HepG2 (cell line): ENCODE data around the gene TRRAP. TPM values are rescaled to one million over a fixed set of nuclear protein-coding genes. Genes with fewer than 3 reads are reported as not detected.

Source experiments
- ATAC-seq: fragments of 200-7000 bp; cut with Tn5 transposase; 3 replicates; pipeline ENCODE4 v1.9.1; 2020; ENCODE audit warnings: mild to moderate bottlenecking, moderate library complexity
- BruUV-seq: library from RNA; stranded (reverse); fragments of 400-500 nt; replicated peaks from 2 replicates; lab custom pipeline; 2021; lab: Mats Ljungman, UMichigan
- CTCF ChIA-PET: fragments of 300-600 bp; formaldehyde crosslinking; extraction: SDS; loops from one replicate; lab custom pipeline; 2021; ENCODE audit warnings: low total read pairs, inconsistent platforms, low intra/inter-chr PET ratio; lab: Yijun Ruan, JAX
- POLR2A ChIA-PET: fragments of 350-600 bp; sonication (Branson Sonifier 250); formaldehyde crosslinking; loops from one replicate; lab custom pipeline; 2020; ENCODE audit warnings: antibody characterized with exemption, inconsistent platforms; lab: Yijun Ruan, JAX
- DNase-seq: peaks from one replicate; pipeline ENCODE4 v3.0.0-alpha.2; 2015; ENCODE audit warnings: low spot score
- FAIRE-seq: peaks from 3 replicates; lab custom pipeline; 2011; peaks lifted over from hg19 to GRCh38; lab: Jason Lieb, UNC
- H2AFZ ChIP-seq: one replicate; pipeline ENCODE4 v1.6.1; 2011; ENCODE audit warnings: low read length, inconsistent platforms
- H3K27ac ChIP-seq: fragments of 300-600 bp; 3 replicates; pipeline ENCODE4 v1.8.0; 2011; ENCODE audit warnings: mixed run types, mild to moderate bottlenecking, mixed read lengths, low read length, inconsistent platforms; ENCODE audit not compliant: insufficient read depth; ENCODE audit errors: extremely low read length
- H3K27me3 ChIP-seq, 2 experiments: fragments of 200-600 bp in 1 of 2; 2 replicates in 1 of 2; 3 replicates in 1 of 2; pipeline versions ENCODE4 v1.6.0 to v1.8.0; 2011; ENCODE audit warnings: low read length in 2 of 2, mild to moderate bottlenecking in 2 of 2, moderate library complexity in 2 of 2, inconsistent platforms in 1 of 2; ENCODE audit not compliant: insufficient read depth in 2 of 2, control insufficient read depth in 1 of 2
- H3K36me3 ChIP-seq, 2 experiments: fragments of 200-600 bp in 1 of 2; replicated peaks in 1 of 2; 2 replicates in 1 of 2; 3 replicates in 1 of 2; pipeline versions ENCODE4 v1.5.1 to v1.8.0; 2011; ENCODE audit warnings: low read length in 2 of 2, inconsistent platforms in 1 of 2; ENCODE audit not compliant: insufficient read depth in 2 of 2, control insufficient read depth in 1 of 2
- H3K4me1 ChIP-seq: 2 replicates; pipeline ENCODE4 v1.5.1; 2012; ENCODE audit warnings: low read length, inconsistent platforms; ENCODE audit not compliant: insufficient read depth
- H3K4me2 ChIP-seq: 2 replicates; pipeline ENCODE4 v1.6.0; 2011; ENCODE audit warnings: low read depth, low read length, inconsistent platforms
- H3K4me3 ChIP-seq, 3 experiments: fragments of 200-600 bp in 1 of 3; sonication (generic), shearing (Covaris generic) in 1 of 3; replicated peaks in 1 of 3; 2 replicates each; pipeline ENCODE4 v1.5.1; 2011 to 2016; ENCODE audit warnings: low read length in 3 of 3, inconsistent platforms in 2 of 3, low read depth in 2 of 3, mild to moderate bottlenecking in 2 of 3, control low read depth in 1 of 3, mixed read lengths in 1 of 3; ENCODE audit not compliant: insufficient read depth in 1 of 3
- H3K79me2 ChIP-seq: one replicate; pipeline ENCODE4 v1.6.1; 2011; ENCODE audit warnings: low read length, inconsistent platforms; ENCODE audit not compliant: insufficient read depth
- H3K9ac ChIP-seq: 2 replicates; pipeline ENCODE4 v1.6.0; 2011; ENCODE audit warnings: mild to moderate bottlenecking, low read depth, low read length, inconsistent platforms; ENCODE audit not compliant: insufficient read depth
- H3K9me3 ChIP-seq: 2 replicates; pipeline ENCODE4 v1.5.1; 2012; ENCODE audit warnings: mild to moderate bottlenecking, low read length
- H4K20me1 ChIP-seq: 2 replicates; pipeline ENCODE4 v1.6.0; 2011; ENCODE audit warnings: inconsistent platforms, mild to moderate bottlenecking, low read length, moderate library complexity; ENCODE audit not compliant: insufficient read depth
- FIP1L1 ChIP-seq: fragments of 200-400 bp; formaldehyde crosslinking; IDR thresholded peaks from 2 replicates; pipeline ENCODE4 v1.6.1; 2018; ENCODE audit warnings: low read depth, mild to moderate bottlenecking, low read length, moderate library complexity, borderline replicate concordance; ENCODE audit not compliant: insufficient read depth
- KLF13 ChIP-seq: sonication (generic); formaldehyde crosslinking; IDR thresholded peaks from 2 replicates; pipeline ENCODE4 v1.4.0; 2020; ENCODE audit warnings: mild to moderate bottlenecking, missing genetic modification reagents
- NFE2L2 ChIP-seq: fragments of 150-350 bp; IDR thresholded peaks from 2 replicates; pipeline ENCODE4 v1.6.1; 2014; ENCODE audit warnings: low read length
- PHF5A ChIP-seq: IDR thresholded peaks from one replicate; pipeline ENCODE4 v1.6.1; 2018; ENCODE audit warnings: low read depth, missing genetic modification reagents; ENCODE audit not compliant: unreplicated experiment
- RNF219 ChIP-seq: sonication (generic); formaldehyde crosslinking; IDR thresholded peaks from 2 replicates; pipeline ENCODE4 v1.5.0; 2020; ENCODE audit warnings: mild to moderate bottlenecking, missing genetic modification reagents
- RXRB ChIP-seq: IDR thresholded peaks from 2 replicates; pipeline ENCODE4 v1.6.1; 2016; ENCODE audit warnings: borderline replicate concordance, missing genetic modification reagents, missing compliant biosample characterization
- ZFY ChIP-seq: sonication (generic); formaldehyde crosslinking; IDR thresholded peaks from 2 replicates; pipeline ENCODE4 v1.4.0; 2020; ENCODE audit warnings: missing genetic modification reagents
- ZNF33A ChIP-seq: sonication (generic); formaldehyde crosslinking; IDR thresholded peaks from 2 replicates; pipeline ENCODE4 v1.5.1; 2020; ENCODE audit warnings: missing genetic modification reagents, mild to moderate bottlenecking, moderate library complexity, borderline replicate concordance
- ZNF562 ChIP-seq: sonication (generic); formaldehyde crosslinking; IDR thresholded peaks from 2 replicates; pipeline ENCODE4 v1.8.0; 2022; ENCODE audit warnings: missing genetic modification reagents, borderline replicate concordance
- ZUFSP ChIP-seq: sonication (generic); formaldehyde crosslinking; IDR thresholded peaks from 2 replicates; pipeline ENCODE4 v1.9.0; 2021; ENCODE audit warnings: missing genetic modification reagents, mild to moderate bottlenecking, borderline replicate concordance
- WGBS: methylation state at CpG from one replicate; pipeline ENCODE4 v1.1.6; 2017; ENCODE audit warnings: low lambda C conversion rate; 5-methylcytosine and 5-hydroxymethylcytosine counted together
- in situ Hi-C: cut with HindIII; loops from 2 replicates; pipeline ENCODE4 v1.10.0; 2017; ENCODE audit warnings: low pct_unique_long_range_greater_than_20kb; ENCODE audit not compliant: extremely low pct_ligation_motif_present
- intact Hi-C: fragments of 100-400 bp; cut with micrococcal nuclease; formaldehyde crosslinking; loops from one replicate; pipeline ENCODE4 v1.10.0; 2022; ENCODE audit not compliant: unreplicated experiment
- polyA plus RNA-seq, 8 experiments: library from polyadenylated mRNA; depleted of rRNA in 3 of 8; stranded (reverse) in 7 of 8; unstranded in 1 of 8; fragments of >200 nt; fragmentation: Illumina TruSeq in 4 of 8; extraction: Trizol in 4 of 8; gene quantifications; 2 replicates each; pipeline versions ENCODE4 v1.2.1 to v1.2.3, GENCODE V29; 2011 to 2016; ENCODE audit warnings: low read depth in 4 of 8, missing spikeins in 1 of 8, mixed read lengths in 1 of 8; ENCODE audit not compliant: insufficient read depth in 1 of 8
- total RNA-seq, 5 experiments: library from RNA; depleted of rRNA; stranded (reverse); fragments of >200 nt; fragmentation: Illumina TruSeq; extraction: Trizol; gene quantifications; 2 replicates each; pipeline ENCODE4 v1.2.3, GENCODE V29; 2016; ENCODE audit warnings: low read depth in 1 of 5
- TF ChIP-seq, protein P1 (sequence below): sonication (generic); formaldehyde crosslinking; IDR thresholded peaks from 2 replicates; pipeline ENCODE4 v1.4.0; 2020; ENCODE audit warnings: mild to moderate bottlenecking, low read depth, missing genetic modification reagents
- TF ChIP-seq, protein P2 (sequence below): sonication (generic); formaldehyde crosslinking; IDR thresholded peaks from 2 replicates; pipeline ENCODE4 v1.4.0; 2020; ENCODE audit warnings: mild to moderate bottlenecking, missing genetic modification reagents
- TF ChIP-seq, protein P3 (sequence below): sonication (generic); formaldehyde crosslinking; IDR thresholded peaks from 2 replicates; pipeline ENCODE4 v1.5.0; 2020; ENCODE audit warnings: missing genetic modification reagents
- TF ChIP-seq, protein P4 (sequence below): IDR thresholded peaks from 2 replicates; pipeline ENCODE4 v1.6.1; 2016; ENCODE audit warnings: missing compliant biosample characterization, missing genetic modification reagents, borderline replicate concordance

Gene TRRAP
- total and polyA plus RNA-seq, 2 of the 13 experiments (the other 11 are each of a cell fraction or from before 2014, with no cell fraction given) = 8.6 to 10.5 TPM

DNA sequence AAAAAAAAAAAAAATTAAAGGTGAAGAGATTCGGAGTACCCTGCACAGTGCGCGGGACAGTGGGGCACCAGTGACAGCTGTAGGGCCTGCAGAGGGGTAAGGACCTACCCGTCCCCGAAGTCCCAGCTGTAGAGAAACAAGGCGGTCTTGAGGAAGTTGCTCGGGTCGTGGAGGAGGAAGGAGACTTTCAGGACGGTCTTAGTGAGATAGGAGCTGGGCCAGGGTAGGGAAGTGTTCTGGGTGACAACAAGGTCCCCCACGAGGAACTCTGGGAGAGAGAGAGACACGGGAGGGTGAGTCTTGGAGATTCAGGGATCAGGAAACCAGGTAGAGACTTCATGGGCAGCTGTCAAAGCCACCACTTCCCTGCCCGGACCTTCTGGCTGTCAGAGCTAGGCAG, 18.3 kb upstream of the TRRAP start:
- H2AFZ ChIP-seq = no peak overlapping the region
- H3K27ac ChIP-seq = no peak overlapping the region
- no peaks in the 10 kb centered on the region for H3K36me3 ChIP-seq
- DNase-seq = no peak
- no peak overlapping the region for H3K4me3 ChIP-seq
- no peaks in the 10 kb centered on the region for H4K20me1 ChIP-seq
- no peak for FAIRE-seq
- BruUV-seq = no TSS peak
- H3K4me1 ChIP-seq = peaks cover 19% of the 10 kb centered on the region
- no peaks in the 10 kb centered on the region for H3K9me3 ChIP-seq
- POLR2A ChIA-PET = no interaction called here
- no peak for ATAC-seq
- H3K9ac ChIP-seq = no peak overlapping the region
- no peak overlapping the region for H3K4me2 ChIP-seq
- 52% methylated on average over 11 of the region's 12 CpGs for WGBS
- peaks cover 0 to 23% of the 10 kb centered on the region in 2 experiments; a peak in 2 of 5 replicates for H3K27me3 ChIP-seq
- in situ Hi-C loops = no loop called here
- CTCF ChIA-PET = no interaction called here
- intact Hi-C loops = no loop called here
- no peaks in the 10 kb centered on the region for H3K79me2 ChIP-seq
- no peak for TF ChIP-seq PHF5A (CRISPR knock-in tag)
- TF ChIP-seq ZFY (CRISPR knock-in tag) = no peak
- TF ChIP-seq, protein P1, sequence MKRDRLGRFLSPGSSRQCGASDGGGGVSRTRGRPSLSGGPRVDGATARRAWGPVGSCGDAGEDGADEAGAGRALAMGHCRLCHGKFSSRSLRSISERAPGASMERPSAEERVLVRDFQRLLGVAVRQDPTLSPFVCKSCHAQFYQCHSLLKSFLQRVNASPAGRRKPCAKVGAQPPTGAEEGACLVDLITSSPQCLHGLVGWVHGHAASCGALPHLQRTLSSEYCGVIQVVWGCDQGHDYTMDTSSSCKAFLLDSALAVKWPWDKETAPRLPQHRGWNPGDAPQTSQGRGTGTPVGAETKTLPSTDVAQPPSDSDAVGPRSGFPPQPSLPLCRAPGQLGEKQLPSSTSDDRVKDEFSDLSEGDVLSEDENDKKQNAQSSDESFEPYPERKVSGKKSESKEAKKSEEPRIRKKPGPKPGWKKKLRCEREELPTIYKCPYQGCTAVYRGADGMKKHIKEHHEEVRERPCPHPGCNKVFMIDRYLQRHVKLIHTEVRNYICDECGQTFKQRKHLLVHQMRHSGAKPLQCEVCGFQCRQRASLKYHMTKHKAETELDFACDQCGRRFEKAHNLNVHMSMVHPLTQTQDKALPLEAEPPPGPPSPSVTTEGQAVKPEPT (CRISPR knock-in tag) = no peak
- no peak for TF ChIP-seq KLF13 (CRISPR knock-in tag)
- TF ChIP-seq FIP1L1 = no peak
- TF ChIP-seq, protein P2, sequence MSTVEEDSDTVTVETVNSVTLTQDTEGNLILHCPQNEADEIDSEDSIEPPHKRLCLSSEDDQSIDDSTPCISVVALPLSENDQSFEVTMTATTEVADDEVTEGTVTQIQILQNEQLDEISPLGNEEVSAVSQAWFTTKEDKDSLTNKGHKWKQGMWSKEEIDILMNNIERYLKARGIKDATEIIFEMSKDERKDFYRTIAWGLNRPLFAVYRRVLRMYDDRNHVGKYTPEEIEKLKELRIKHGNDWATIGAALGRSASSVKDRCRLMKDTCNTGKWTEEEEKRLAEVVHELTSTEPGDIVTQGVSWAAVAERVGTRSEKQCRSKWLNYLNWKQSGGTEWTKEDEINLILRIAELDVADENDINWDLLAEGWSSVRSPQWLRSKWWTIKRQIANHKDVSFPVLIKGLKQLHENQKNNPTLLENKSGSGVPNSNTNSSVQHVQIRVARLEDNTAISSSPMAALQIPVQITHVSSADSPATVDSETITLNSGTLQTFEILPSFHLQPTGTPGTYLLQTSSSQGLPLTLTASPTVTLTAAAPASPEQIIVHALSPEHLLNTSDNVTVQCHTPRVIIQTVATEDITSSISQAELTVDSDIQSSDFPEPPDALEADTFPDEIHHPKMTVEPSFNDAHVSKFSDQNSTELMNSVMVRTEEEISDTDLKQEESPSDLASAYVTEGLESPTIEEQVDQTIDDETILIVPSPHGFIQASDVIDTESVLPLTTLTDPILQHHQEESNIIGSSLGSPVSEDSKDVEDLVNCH (CRISPR knock-in tag) = no peak
- no peak for TF ChIP-seq ZUFSP (CRISPR knock-in tag)
- no peak for TF ChIP-seq RNF219 (CRISPR knock-in tag)
- TF ChIP-seq ZNF562 (CRISPR knock-in tag) = no peak
- TF ChIP-seq, protein P3, sequence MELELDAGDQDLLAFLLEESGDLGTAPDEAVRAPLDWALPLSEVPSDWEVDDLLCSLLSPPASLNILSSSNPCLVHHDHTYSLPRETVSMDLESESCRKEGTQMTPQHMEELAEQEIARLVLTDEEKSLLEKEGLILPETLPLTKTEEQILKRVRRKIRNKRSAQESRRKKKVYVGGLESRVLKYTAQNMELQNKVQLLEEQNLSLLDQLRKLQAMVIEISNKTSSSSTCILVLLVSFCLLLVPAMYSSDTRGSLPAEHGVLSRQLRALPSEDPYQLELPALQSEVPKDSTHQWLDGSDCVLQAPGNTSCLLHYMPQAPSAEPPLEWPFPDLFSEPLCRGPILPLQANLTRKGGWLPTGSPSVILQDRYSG (CRISPR knock-in tag) = no peak
- no peak for TF ChIP-seq RXRB (CRISPR knock-in tag)
- TF ChIP-seq NFE2L2 = no peak
- TF ChIP-seq ZNF33A (CRISPR knock-in tag) = no peak
- TF ChIP-seq, protein P4, sequence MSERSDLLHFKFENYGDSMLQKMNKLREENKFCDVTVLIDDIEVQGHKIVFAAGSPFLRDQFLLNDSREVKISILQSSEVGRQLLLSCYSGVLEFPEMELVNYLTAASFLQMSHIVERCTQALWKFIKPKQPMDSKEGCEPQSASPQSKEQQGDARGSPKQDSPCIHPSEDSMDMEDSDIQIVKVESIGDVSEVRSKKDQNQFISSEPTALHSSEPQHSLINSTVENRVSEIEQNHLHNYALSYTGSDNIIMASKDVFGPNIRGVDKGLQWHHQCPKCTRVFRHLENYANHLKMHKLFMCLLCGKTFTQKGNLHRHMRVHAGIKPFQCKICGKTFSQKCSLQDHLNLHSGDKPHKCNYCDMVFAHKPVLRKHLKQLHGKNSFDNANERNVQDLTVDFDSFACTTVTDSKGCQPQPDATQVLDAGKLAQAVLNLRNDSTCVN (CRISPR knock-in tag) = no peak
